Parathyroid adenoma (tissue), 2 donors: Measurements from ENCODE around the gene GOLGA6A.

Source experiments
- H2AFZ ChIP-seq: fragments of 300-600 bp; sonication (generic); one replicate; pipeline ENCODE4 v1.7.0; 2017; ENCODE audit warnings: antibody characterized with exemption, mild to moderate bottlenecking
- H3K27ac ChIP-seq: fragments of 300-600 bp; sonication (generic); one replicate; pipeline ENCODE4 v1.7.0; 2017
- H3K27me3 ChIP-seq: fragments of 300-600 bp; sonication (generic); one replicate; pipeline ENCODE4 v1.7.0; 2017; ENCODE audit warnings: low read length; ENCODE audit not compliant: control insufficient read depth, insufficient read depth
- H3K36me3 ChIP-seq: fragments of 300-600 bp; sonication (generic); one replicate; pipeline ENCODE4 v1.7.0; 2017; ENCODE audit warnings: low read length; ENCODE audit not compliant: control insufficient read depth, insufficient read depth
- H3K4me1 ChIP-seq: fragments of 300-600 bp; sonication (generic); one replicate; pipeline ENCODE4 v1.7.0; 2017; ENCODE audit warnings: control low read depth
- H3K4me2 ChIP-seq: fragments of 300-600 bp; sonication (generic); one replicate; pipeline ENCODE4 v1.7.0; 2017; ENCODE audit warnings: low read length
- H3K4me3 ChIP-seq: fragments of 300-600 bp; sonication (generic); one replicate; pipeline ENCODE4 v1.7.0; 2017; ENCODE audit warnings: low read depth, low read length
- H3K79me2 ChIP-seq: fragments of 300-600 bp; sonication (generic); one replicate; pipeline ENCODE4 v1.7.0; 2017; ENCODE audit warnings: control low read depth
- H3K9ac ChIP-seq: fragments of 300-600 bp; sonication (generic); one replicate; pipeline ENCODE4 v1.7.0; 2017; ENCODE audit warnings: mild to moderate bottlenecking
- H3K9me3 ChIP-seq: fragments of 300-600 bp; sonication (generic); one replicate; pipeline ENCODE4 v1.7.0; 2017; ENCODE audit warnings: low read length; ENCODE audit not compliant: control insufficient read depth
- CTCF ChIP-seq: fragments of 300-600 bp; sonication (generic); IDR thresholded peaks from one replicate; pipeline ENCODE4 v1.7.0; 2017; ENCODE audit warnings: antibody characterized with exemption, mild to moderate bottlenecking
- donor health status: primary hyperparathyroidism.

GOLGA6A gene

GRCh38 chr15:74028646-74029045 is 53.7 kb downstream of the GOLGA6A start:
- no peaks in the 10 kb centered on the region for H3K36me3 ChIP-seq
- H3K4me3 ChIP-seq, result no peak overlapping the region
- no peaks in the 10 kb centered on the region for H3K4me1 ChIP-seq
- H2AFZ ChIP-seq, result no peak overlapping the region
- no peak overlapping the region for H3K27ac ChIP-seq
- H3K9ac ChIP-seq, result no peak overlapping the region
- no peaks in the 10 kb centered on the region for H3K9me3 ChIP-seq
- H3K4me2 ChIP-seq, result no peak overlapping the region
- H3K79me2 ChIP-seq, result no peaks in the 10 kb centered on the region
- H3K27me3 ChIP-seq, result no peaks in the 10 kb centered on the region
- no peak for TF ChIP-seq CTCF

- H3K36me3 ChIP-seq, result no peaks in the 10 kb centered on the region
- H3K9ac ChIP-seq, result no peak overlapping the region
- H2AFZ ChIP-seq, result no peak overlapping the region
- H3K27ac ChIP-seq, result no peak overlapping the region
- no peaks in the 10 kb centered on the region for H3K27me3 ChIP-seq
- TF ChIP-seq CTCF, result no peak
- H3K9me3 ChIP-seq, result no peaks in the 10 kb centered on the region
- H3K4me2 ChIP-seq, result no peak overlapping the region
- no peaks in the 10 kb centered on the region for H3K79me2 ChIP-seq
- H3K4me3 ChIP-seq, result no peak overlapping the region
- no peaks in the 10 kb centered on the region for H3K4me1 ChIP-seq
These were observed 54.7 kb downstream of the GOLGA6A start for GRCh38 chr15:74027688-74028087.

GRCh38 chr15:74025436-74025835 is 56.9 kb downstream of the GOLGA6A start:
- Histone ChIP-seq H3K27ac (no peak overlapping the region), H3K36me3 (no peaks in the 10 kb centered on the region), H2AFZ (no peak overlapping the region), H3K79me2 (no peaks in the 10 kb centered on the region), H3K4me1 (no peaks in the 10 kb centered on the region), H3K4me3 (no peak overlapping the region), H3K27me3 (no peaks in the 10 kb centered on the region), H3K9me3 (no peaks in the 10 kb centered on the region), H3K4me2 (no peak overlapping the region), H3K9ac (no peak overlapping the region)
- TF ChIP-seq CTCF, result no peak

GRCh38 chr15:74024687-74025086 is 57.7 kb downstream of the GOLGA6A start:
- no peak for TF ChIP-seq CTCF
- H2AFZ ChIP-seq, result no peak overlapping the region
- no peak overlapping the region for H3K27ac ChIP-seq
- no peak overlapping the region for H3K4me3 ChIP-seq
- no peak overlapping the region for H3K4me2 ChIP-seq
- H3K27me3 ChIP-seq, result no peaks in the 10 kb centered on the region
- H3K9ac ChIP-seq, result no peak overlapping the region
- H3K79me2 ChIP-seq, result no peaks in the 10 kb centered on the region
- no peaks in the 10 kb centered on the region for H3K9me3 ChIP-seq
- H3K4me1 ChIP-seq, result no peaks in the 10 kb centered on the region
- H3K36me3 ChIP-seq, result no peaks in the 10 kb centered on the region

GRCh38 chr15:74022706-74023470 is 59.5 kb downstream of the GOLGA6A start:
- Histone ChIP-seq H3K4me2 (no peak overlapping the region), H2AFZ (no peak overlapping the region), H3K27ac (no peak overlapping the region), H3K4me3 (no peak overlapping the region), H3K27me3 (no peaks in the 10 kb centered on the region), H3K4me1 (no peaks in the 10 kb centered on the region), H3K36me3 (no peaks in the 10 kb centered on the region), H3K79me2 (no peaks in the 10 kb centered on the region), H3K9ac (no peak overlapping the region), H3K9me3 (no peaks in the 10 kb centered on the region)
- TF ChIP-seq CTCF, result no peak
